Stimulated activated CD8-positive, alpha-beta memory T cell treated with anti-CD3 and anti-CD28 coated beads, Interleukin-7, amount 100 ng/mL, for 4 hours (primary cell): ENCODE results near the gene PCYT2.
"Not testable (repeated sequence)": the region's sequence is repeated elsewhere in the genome, so short reads cannot be mapped to it uniquely, and the experiment has no call there.

Experiments
- DNase-seq, 2 donors: peaks; one replicate each; pipeline ENCODE4 v3.0.0-alpha.2; 2020; ENCODE audit warnings: low read depth in 2 of 2

The PCYT2 gene

GRCh38 chr17:81911277-81911961 is at the start of gene PCYT2:
PCYT2 (minus strand) TSS chr17:81911399; CDS start chr17:81911355, 44 bp downstream.
- DNase-seq = peak; percentile 88 to 90

- DNase-seq = no peak
Measured at GRCh38 chr17:81960130-81960958, 49.1 kb upstream of the PCYT2 start.

- DNase-seq = peak; percentile 34 to 77
Measured at GRCh38 chr17:81959362-81960129, 48.3 kb upstream of the PCYT2 start.

- DNase-seq = no peak
Measured at GRCh38 chr17:81958633-81959342, 47.6 kb upstream of the PCYT2 start.

DNA sequence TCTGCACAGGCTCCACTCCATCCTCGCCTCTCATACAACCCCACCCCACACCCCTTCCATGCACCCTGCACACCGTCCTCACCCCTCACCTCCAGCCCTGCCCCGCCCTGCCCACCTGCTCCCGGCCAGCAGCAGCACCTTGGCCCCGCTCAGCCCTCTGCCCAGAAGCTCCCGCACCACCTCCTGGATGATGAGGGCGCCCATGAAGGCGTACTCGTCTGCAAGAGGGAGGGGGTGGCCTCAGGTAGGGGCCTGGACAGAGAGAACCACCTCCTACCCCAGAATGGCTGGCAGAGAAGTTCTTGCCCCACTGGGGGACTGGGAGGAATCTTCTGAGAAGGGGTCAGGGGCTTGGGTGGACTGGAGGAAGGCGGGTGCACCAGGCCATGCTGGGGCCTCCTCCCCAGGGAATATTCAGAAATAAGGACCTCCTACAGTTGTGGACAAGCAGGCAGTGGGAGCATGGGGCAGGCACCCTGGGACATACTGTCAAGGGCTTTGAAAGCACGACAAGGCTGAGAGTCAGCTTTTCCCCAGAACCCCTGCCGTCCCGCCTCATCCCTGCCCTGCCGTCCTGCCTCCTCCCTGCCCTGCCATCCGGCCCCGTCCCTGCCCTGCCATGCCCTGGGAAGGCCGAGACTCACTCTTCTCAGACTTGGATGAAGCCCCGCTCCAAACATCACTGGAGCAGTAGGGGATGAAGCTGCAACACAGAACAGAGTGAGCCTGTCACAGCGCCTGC is 46.7 kb upstream of the PCYT2 start:
- no peak for DNase-seq

GRCh38 chr17:81956607-81957589 is 45.7 kb upstream of the PCYT2 start:
- no peak for DNase-seq

GRCh38 chr17:81955756-81956544 is 44.8 kb upstream of the PCYT2 start:
- DNase-seq = no peak

- no peak for DNase-seq
Measured at GRCh38 chr17:81955058-81955681, 44.0 kb upstream of the PCYT2 start.

GRCh38 chr17:81954131-81955057 is 43.2 kb upstream of the PCYT2 start:
- no peak for DNase-seq

DNA sequence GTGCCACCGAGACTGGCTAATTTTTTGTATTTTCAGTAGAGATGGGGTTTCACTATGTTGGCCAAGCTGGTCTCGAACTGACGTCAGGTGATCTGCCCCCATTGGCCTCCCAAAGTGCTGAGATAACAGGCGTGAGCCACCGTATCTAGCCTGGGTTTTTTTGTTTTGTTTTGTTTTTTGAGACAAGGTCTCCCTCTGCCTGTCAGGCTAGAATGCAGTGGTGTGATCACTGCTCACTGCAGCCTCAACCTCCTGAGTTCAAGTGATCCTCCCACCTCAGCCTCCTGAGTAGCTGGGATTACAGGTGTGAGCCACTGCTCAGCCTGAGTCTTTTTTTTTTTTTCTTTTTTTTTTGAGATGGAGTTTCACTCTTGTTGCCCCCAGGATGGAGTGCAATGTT is 42.2 kb upstream of the PCYT2 start:
- not testable (repeated sequence) for DNase-seq

GRCh38 chr17:81952792-81953228 is 41.6 kb upstream of the PCYT2 start:
- DNase-seq = no peak

DNA sequence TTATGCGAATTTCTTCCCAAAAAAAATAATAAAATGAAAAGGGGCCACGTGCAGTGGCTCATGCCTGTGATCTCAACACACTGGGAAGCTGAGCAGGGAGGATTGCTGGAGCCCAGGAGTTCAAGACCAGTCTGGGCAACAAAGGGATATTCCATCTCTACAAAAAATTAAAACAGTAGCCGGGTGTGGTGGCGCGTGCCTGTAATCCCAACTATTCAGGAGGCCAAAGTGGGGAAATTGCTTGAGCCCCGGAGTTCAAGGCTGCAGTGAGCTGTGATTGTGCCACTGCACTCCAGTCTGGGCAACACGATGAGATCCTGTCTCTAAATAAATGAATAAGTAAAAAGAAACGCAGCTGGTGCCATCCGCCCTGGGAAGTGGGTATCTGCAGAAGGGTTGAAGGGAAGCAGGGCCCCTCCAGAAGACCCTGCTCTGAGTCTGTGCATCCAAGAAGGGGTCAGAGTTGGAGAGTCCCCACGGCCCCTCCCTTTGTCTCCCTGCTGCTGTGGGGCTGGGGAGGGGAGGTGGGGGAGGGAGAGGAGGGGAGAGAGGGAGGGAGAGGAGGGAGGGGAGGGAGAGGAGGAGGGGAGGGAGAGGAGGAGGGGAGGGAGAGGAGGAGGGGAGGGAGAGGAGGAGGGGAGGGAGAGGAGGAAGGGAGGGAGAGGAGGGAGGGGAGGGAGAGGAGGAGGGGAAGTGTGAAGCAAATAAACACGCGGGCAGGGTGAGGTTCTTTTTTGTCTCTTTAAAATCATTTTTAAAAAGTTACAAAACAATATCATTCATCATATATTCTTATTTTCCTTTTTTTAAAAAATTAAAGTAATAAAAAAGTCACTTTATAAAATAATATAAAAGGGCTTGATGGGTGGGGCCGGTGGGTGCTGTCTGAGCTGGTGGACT is 40.8 kb upstream of the PCYT2 start:
- DNase-seq = no peak

GRCh38 chr17:81950501-81950900 is 39.3 kb upstream of the PCYT2 start:
- no peak for DNase-seq

DNA sequence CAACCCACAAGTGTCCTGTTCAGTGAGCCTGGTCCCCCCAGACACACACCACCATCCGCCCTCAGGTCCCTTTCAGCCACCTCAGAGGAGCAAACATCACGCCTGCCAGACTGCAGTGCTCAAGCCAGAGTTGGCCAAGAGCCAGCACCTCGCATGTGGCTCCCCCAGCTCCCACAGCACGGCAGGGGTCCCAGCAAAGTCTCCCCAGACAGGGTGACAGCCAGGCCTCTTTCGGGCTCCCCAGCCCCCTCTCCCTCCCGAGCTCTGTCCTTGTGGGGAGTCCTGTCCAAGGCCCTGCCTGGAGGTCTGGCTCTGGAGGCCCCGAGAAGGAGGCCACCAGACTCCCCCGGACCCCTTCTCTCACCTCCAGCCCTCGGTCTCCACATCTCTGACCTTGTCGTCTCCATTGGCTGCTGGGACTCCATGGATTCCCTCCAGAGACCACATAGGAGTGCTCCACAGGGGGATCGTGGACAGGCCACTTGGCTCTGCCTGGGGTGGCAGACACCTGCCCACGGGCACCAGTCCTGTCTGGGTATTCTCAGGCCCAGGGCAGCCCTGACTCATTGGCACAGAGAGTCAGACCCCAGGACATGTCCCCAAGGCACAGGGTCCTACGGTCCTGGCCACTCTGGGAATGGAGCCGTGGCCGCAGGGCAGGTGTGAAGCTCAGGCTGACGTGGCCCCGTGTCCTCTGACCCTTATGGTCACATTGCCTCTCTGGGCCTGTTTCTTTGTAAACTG is 37.6 kb upstream of the PCYT2 start:
- no peak for DNase-seq

DNA sequence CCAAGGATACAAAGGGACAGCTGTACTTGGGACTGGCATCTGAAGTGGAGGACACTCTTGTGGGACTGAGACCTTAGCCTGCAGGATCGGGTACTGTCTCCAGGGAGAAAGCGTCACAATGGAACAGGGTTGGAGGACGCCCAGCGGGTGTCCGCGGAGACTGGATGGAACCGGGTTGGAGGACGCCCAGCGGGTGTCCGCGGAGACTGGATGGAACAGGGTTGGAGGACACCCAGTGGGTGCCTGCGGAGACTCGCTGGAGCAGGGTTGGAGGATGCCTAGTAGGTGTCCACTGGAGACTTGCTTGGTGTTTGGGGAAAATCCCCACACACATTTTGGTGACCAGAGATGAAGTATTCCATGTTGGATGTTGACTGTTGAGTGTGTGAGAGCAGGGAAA is 36.0 kb upstream of the PCYT2 start, which contains the start of gene MYADML2:
TSS of gene MYADML2 (minus strand) at position 45 of the 400 bp plus-strand sequence. CDS start 5,492 bp downstream, outside the sequence.
- no peak for DNase-seq
